Measurements from ENCODE around the gene FABP7. TPM values are rescaled to one million over a fixed set of nuclear protein-coding genes. Genes with fewer than 3 reads are reported as not detected.

Gene FABP7
- total and polyA plus RNA-seq, 2 of the 13 experiments (the other 11 are each of a cell fraction or from before 2014, with no cell fraction given): not detected

DNA sequence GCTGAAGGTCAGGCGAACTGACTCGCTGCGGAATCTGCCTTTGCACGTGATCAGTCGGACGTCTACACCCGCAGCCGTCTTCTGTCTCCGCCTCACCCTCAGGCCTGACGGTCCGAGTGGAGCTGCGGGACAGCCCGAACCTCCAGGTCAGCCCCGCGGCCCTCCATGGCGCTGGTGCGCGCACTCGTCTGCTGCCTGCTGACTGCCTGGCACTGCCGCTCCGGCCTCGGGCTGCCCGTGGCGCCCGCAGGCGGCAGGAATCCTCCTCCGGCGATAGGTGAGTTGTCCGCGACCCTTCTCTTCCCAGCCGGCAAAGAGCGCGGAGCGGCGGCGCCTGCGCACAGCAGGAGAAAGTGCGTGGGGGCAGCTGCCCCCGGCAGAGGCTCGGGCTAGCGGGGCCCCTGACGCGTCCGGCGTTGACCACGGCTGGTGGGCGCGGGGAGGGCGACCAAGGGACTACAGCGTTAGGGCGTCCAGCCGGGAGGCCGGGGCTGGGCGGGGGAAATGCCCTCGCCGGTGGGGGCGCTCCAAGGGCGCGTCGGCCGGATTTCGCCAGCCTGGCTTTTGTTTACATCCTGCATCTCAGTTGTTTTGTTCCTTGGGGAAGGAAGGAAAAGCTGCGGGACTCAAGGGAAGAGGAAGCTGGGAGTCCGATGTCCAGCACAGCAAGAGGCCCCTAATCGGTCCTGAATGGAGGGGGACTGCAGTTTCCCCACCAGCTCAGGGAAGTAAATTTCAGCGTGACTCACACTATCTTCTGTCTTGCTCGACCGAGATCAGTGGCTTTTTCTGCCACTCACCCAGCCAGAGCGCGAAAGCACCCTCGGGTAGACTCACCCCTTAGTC, 9.9 kb downstream of the FABP7 start, which contains the start of gene SMPDL3A (continued):
- peak; percentile 78 for TF ChIP-seq ZNF770 (CRISPR knock-in tag; IDR thresholded peaks at IDR 0.05)
- TF ChIP-seq TBP (CRISPR knock-in tag; IDR thresholded peaks at IDR 0.05): 0 out of 2 replicates have a peak, but pooled peaks have one; percentile 19
- TF ChIP-seq ZNF879 (CRISPR knock-in tag; IDR thresholded peaks at IDR 0.05): peak; percentile 93
- TF ChIP-seq ZNF550 (CRISPR knock-in tag; IDR thresholded peaks at IDR 0.05; ENCODE audit: borderline replicate concordance): 0 out of 2 replicates have a peak, but pooled peaks have one; percentile 26
- TF ChIP-seq ZNF207 (IDR thresholded peaks at IDR 0.05; ENCODE audit: borderline replicate concordance): no peak
- TF ChIP-seq MIER3 (CRISPR knock-in tag; IDR thresholded peaks at IDR 0.05; ENCODE audit: borderline replicate concordance): peak; percentile 60; the same call in 1 of the 2 replicates
- TF ChIP-seq BRD4 (CRISPR knock-in tag; IDR thresholded peaks at IDR 0.05): peak; percentile 73
- TF ChIP-seq MBNL3 (CRISPR knock-in tag; conservative IDR thresholded peaks at IDR 0.05): no peak; the same call in 1 of the 2 replicates
- TF ChIP-seq ZSCAN21 (CRISPR knock-in tag; IDR thresholded peaks at IDR 0.05; ENCODE audit: borderline replicate concordance): peak; percentile 95
- peak; percentile 91 for TF ChIP-seq FOXK1 (CRISPR knock-in tag; IDR thresholded peaks at IDR 0.05; ENCODE audit: borderline replicate concordance, low read depth)
- TF ChIP-seq ZNF33B (CRISPR knock-in tag; IDR thresholded peaks at IDR 0.05): peak; percentile 96
- TF ChIP-seq ARID2 (CRISPR knock-in tag; IDR thresholded peaks at IDR 0.05; ENCODE audit: borderline replicate concordance): peak; percentile 94
- TF ChIP-seq MAFF (IDR thresholded peaks at IDR 0.05; ENCODE audit: low read depth, low read length): no peak
- no peak for TF ChIP-seq ZFYVE20 (CRISPR knock-in tag; IDR thresholded peaks at IDR 0.05; ENCODE audit: borderline replicate concordance, low read depth)
- TF ChIP-seq POGZ (CRISPR knock-in tag; IDR thresholded peaks at IDR 0.05): peak; percentile 97; the same call in 1 of the 2 replicates
- TF ChIP-seq NR2F1 (CRISPR knock-in tag; IDR thresholded peaks at IDR 0.05): 0 out of 4 replicates have a peak, but pooled peaks of 1 of the 2 experiments have one; percentile 29
- 0 out of 2 replicates have a peak, but pooled peaks have one; percentile 21 for TF ChIP-seq ATAD3A (CRISPR knock-in tag; IDR thresholded peaks at IDR 0.05)
- peak; percentile 89; the same call in 1 of the 2 replicates for TF ChIP-seq ZBTB7A (CRISPR knock-in tag; IDR thresholded peaks at IDR 0.05)
- no peak; the same call in 1 of the 2 replicates for TF ChIP-seq ZNF281 (CRISPR knock-in tag; IDR thresholded peaks at IDR 0.05; ENCODE audit: borderline replicate concordance)
- TF ChIP-seq ZNF367 (CRISPR knock-in tag; IDR thresholded peaks at IDR 0.05; ENCODE audit: borderline replicate concordance): 0 out of 2 replicates have a peak, but pooled peaks have one; percentile 66
- peak; percentile 91 for TF ChIP-seq ZNF441 (CRISPR knock-in tag; IDR thresholded peaks at IDR 0.05; ENCODE audit: borderline replicate concordance)
- TF ChIP-seq MATR3 (CRISPR knock-in tag; IDR thresholded peaks at IDR 0.05): no peak
- TF ChIP-seq ZSCAN25 (CRISPR knock-in tag; IDR thresholded peaks at IDR 0.05): peak; percentile 84
- TF ChIP-seq ZNF354B (CRISPR knock-in tag; IDR thresholded peaks at IDR 0.05): no peak; the same call in 1 of the 2 replicates
- no peak for TF ChIP-seq ZNF674 (CRISPR knock-in tag; IDR thresholded peaks at IDR 0.05; ENCODE audit: low read depth)
- peak; percentile 86 for TF ChIP-seq ZNF230 (CRISPR knock-in tag; IDR thresholded peaks at IDR 0.05)
